Neural cell (in vitro differentiated cells): ENCODE measurements around the gene RIC8B. TPM values are rescaled to one million over a fixed set of nuclear protein-coding genes. Genes with fewer than 3 reads are reported as not detected.

ENCODE experiments used
- H2AFZ ChIP-seq: fragments of 200-600, 300-800 bp; sonication (generic), shearing (Covaris generic); 2 replicates; pipeline ENCODE4 v1.6.0; 2014; ENCODE audit warnings: low read depth, mild to moderate bottlenecking, antibody characterized with exemption, low read length, moderate library complexity
- H3F3A ChIP-seq: fragments of 200-600 bp; shearing (Covaris generic); 2 replicates; pipeline ENCODE4 v1.6.1; 2016; ENCODE audit warnings: mild to moderate bottlenecking, moderate library complexity, mixed read lengths, antibody characterized with exemption, low read length; ENCODE audit not compliant: insufficient read depth, poor library complexity, severe bottlenecking
- H3K27ac ChIP-seq: fragments of 200-600, 300-800 bp; sonication (generic), shearing (Covaris generic); 2 replicates; pipeline ENCODE4 v1.5.1; 2014; ENCODE audit warnings: mild to moderate bottlenecking, low read length, moderate library complexity
- H3K27me3 ChIP-seq: fragments of 300-800, 200-600 bp; sonication (generic), shearing (Covaris generic); 2 replicates; pipeline ENCODE4 v1.6.0; 2014; ENCODE audit warnings: mild to moderate bottlenecking, low read depth, low read length, moderate library complexity; ENCODE audit not compliant: insufficient read depth
- H3K36me3 ChIP-seq: fragments of 300-800, 200-600 bp; sonication (generic), shearing (Covaris generic); 2 replicates; pipeline ENCODE4 v1.5.1; 2014; ENCODE audit warnings: mild to moderate bottlenecking, antibody characterized with exemption, low read length, moderate library complexity; ENCODE audit not compliant: insufficient read depth
- H3K4me2 ChIP-seq: fragments of 300-800, 200-600 bp; sonication (generic), shearing (Covaris generic); 2 replicates; pipeline ENCODE4 v1.6.0; 2014; ENCODE audit warnings: mild to moderate bottlenecking, low read length
- H3K4me3 ChIP-seq: fragments of 300-800, 200-600 bp; sonication (generic), shearing (Covaris generic); 2 replicates; pipeline ENCODE4 v1.5.1; 2014; ENCODE audit warnings: mild to moderate bottlenecking, low read length, moderate library complexity
- H3K79me2 ChIP-seq: fragments of 200-600 bp; shearing (Covaris generic); replicated peaks from 2 replicates; pipeline ENCODE4 v1.6.0; 2014; ENCODE audit warnings: mild to moderate bottlenecking, low read length, moderate library complexity; ENCODE audit not compliant: insufficient read depth
- H3K9ac ChIP-seq: fragments of 300-800, 200-600 bp; sonication (generic), shearing (Covaris generic); 2 replicates; pipeline ENCODE4 v1.6.1; 2016; ENCODE audit warnings: mild to moderate bottlenecking, low read length, mixed read lengths
- H3K9me2 ChIP-seq: fragments of 200-600 bp; shearing (Covaris generic); 2 replicates; pipeline ENCODE4 v1.6.1; 2016; ENCODE audit warnings: mild to moderate bottlenecking, low read length, mixed read lengths; ENCODE audit not compliant: insufficient read depth
- H3K9me3 ChIP-seq: fragments of 200-600, 300-800 bp; sonication (generic), shearing (Covaris generic); 2 replicates; pipeline ENCODE4 v1.6.1; 2016; ENCODE audit warnings: mild to moderate bottlenecking, mixed run types, low read length, moderate library complexity, mixed read lengths
- H4K20me1 ChIP-seq: fragments of 200-600 bp; shearing (Covaris generic); 2 replicates; pipeline ENCODE4 v1.6.1; 2016; ENCODE audit warnings: mild to moderate bottlenecking, mixed run types; ENCODE audit not compliant: insufficient read depth
- EP300 ChIP-seq: fragments of 450-650 bp; conservative IDR thresholded peaks from 2 replicates; pipeline ENCODE4 v1.6.1; 2014; ENCODE audit warnings: antibody characterized with exemption, mild to moderate bottlenecking, moderate library complexity; ENCODE audit not compliant: poor library complexity, severe bottlenecking
- MXI1 ChIP-seq: fragments of 450-650 bp; conservative IDR thresholded peaks from 2 replicates; pipeline ENCODE4 v1.6.1; 2014; ENCODE audit warnings: antibody characterized with exemption, mild to moderate bottlenecking; ENCODE audit not compliant: poor library complexity, severe bottlenecking
- POLR2AphosphoS5 ChIP-seq: IDR thresholded peaks from 2 replicates; pipeline ENCODE4 v1.6.1; 2012
- RAD21 ChIP-seq: fragments of 450-650 bp; conservative IDR thresholded peaks from 2 replicates; pipeline ENCODE4 v1.6.1; 2014; ENCODE audit warnings: antibody characterized with exemption, mild to moderate bottlenecking, moderate library complexity
- SMC3 ChIP-seq: fragments of 450-650 bp; conservative IDR thresholded peaks from 2 replicates; pipeline ENCODE4 v1.6.1; 2014; ENCODE audit warnings: antibody characterized with exemption, mild to moderate bottlenecking, moderate library complexity; ENCODE audit not compliant: poor library complexity
- TAF1 ChIP-seq: IDR thresholded peaks from 2 replicates; pipeline ENCODE4 v1.6.1; 2012; ENCODE audit warnings: low read depth
- polyA plus RNA-seq: library from polyadenylated mRNA; depleted of rRNA; stranded (reverse); fragments of >200 nt; gene quantifications from 2 replicates; pipeline ENCODE4 v1.2.3, GENCODE V29; 2014
- TF ChIP-seq, protein P1 (sequence below): fragments of 450-650 bp; IDR thresholded peaks from 2 replicates; pipeline ENCODE4 v1.5.1; 2014; ENCODE audit warnings: antibody characterized with exemption, mild to moderate bottlenecking, moderate library complexity; ENCODE audit not compliant: poor library complexity, severe bottlenecking
- TF ChIP-seq, protein P2 (sequence below): IDR thresholded peaks from 2 replicates; pipeline ENCODE4 v1.6.1; 2012; ENCODE audit warnings: borderline replicate concordance

The RIC8B gene
- polyA plus RNA-seq, 1 donor from 2014 or later = 30.0 TPM

DNA sequence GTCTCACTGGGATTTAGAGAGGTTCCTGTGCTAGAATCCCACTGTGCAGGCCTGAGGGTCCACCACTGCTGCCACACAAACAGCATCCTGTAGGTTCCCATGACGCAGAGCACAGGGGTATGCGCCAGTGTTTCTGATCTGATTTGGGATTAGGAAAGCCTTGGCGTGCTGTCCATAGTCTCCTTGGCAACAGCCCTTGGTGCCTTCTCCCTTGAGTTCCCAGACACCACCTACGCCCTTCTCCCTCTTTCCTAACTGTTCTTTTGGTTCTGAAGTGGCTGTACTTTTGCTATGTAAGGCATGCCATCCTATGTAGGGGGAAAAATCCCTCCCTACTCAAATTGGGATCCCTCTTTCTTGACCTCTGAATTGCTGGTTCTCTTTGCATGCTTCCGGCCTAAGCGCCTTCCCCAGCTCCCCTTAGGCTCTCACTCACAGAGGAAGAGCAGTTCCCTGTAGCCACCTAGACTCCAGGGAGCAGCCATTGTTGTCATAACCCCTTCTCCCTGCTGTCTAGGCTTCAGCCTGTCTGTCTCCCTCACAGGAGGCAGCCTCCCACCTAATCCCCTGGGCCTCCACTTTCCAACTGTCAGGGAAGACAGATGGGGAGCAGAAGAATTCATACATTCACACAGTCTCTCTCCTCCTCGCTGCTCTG lies 14.8 kb upstream of the RIC8B start:
- H3K4me2 ChIP-seq = no peak overlapping the region
- H3F3A ChIP-seq = no peaks in the 10 kb centered on the region
- H3K9ac ChIP-seq = peak overlapping the region; percentile 20
- H3K9me2 ChIP-seq = no peaks in the 10 kb centered on the region
- peak overlapping the region; percentile 37 for H3K4me3 ChIP-seq
- no peaks in the 10 kb centered on the region for H3K79me2 ChIP-seq
- H4K20me1 ChIP-seq = no peaks in the 10 kb centered on the region
- H3K27ac ChIP-seq = peak overlapping the region; percentile 33
- TF ChIP-seq POLR2AphosphoS5 = no peak
- no peak for TF ChIP-seq EP300
- TF ChIP-seq TAF1 = no peak
- TF ChIP-seq, protein P1, sequence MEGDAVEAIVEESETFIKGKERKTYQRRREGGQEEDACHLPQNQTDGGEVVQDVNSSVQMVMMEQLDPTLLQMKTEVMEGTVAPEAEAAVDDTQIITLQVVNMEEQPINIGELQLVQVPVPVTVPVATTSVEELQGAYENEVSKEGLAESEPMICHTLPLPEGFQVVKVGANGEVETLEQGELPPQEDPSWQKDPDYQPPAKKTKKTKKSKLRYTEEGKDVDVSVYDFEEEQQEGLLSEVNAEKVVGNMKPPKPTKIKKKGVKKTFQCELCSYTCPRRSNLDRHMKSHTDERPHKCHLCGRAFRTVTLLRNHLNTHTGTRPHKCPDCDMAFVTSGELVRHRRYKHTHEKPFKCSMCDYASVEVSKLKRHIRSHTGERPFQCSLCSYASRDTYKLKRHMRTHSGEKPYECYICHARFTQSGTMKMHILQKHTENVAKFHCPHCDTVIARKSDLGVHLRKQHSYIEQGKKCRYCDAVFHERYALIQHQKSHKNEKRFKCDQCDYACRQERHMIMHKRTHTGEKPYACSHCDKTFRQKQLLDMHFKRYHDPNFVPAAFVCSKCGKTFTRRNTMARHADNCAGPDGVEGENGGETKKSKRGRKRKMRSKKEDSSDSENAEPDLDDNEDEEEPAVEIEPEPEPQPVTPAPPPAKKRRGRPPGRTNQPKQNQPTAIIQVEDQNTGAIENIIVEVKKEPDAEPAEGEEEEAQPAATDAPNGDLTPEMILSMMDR = no peak
- no peak for TF ChIP-seq SMC3
- TF ChIP-seq RAD21 = no peak
- H3K36me3 ChIP-seq = no peaks in the 10 kb centered on the region
- no peaks in the 10 kb centered on the region for H3K9me3 ChIP-seq
- H3K27me3 ChIP-seq = no peaks in the 10 kb centered on the region
- peak overlapping the region; percentile 41 for H2AFZ ChIP-seq

DNA sequence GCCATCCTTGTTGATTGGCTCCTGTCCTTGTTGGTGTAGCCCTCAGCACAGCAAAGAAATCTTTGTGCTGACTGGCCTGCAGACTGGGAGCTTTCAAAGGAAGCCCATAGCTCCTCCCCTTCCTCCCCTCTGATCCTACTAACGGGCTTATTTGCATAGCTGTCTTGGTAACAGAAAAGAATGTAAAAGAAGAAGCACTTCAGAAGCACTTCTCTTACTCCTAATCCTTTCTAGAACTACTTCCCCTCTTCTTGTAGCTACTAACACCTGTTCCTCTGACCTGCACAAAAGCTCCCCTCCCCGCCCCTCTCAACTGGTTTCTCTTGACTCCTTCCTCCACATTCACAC lies 14.3 kb upstream of the RIC8B start:
- H3F3A ChIP-seq = no peaks in the 10 kb centered on the region
- peak overlapping the region; percentile 41 for H2AFZ ChIP-seq
- H3K9me2 ChIP-seq = no peaks in the 10 kb centered on the region
- no peaks in the 10 kb centered on the region for H3K79me2 ChIP-seq
- H3K4me3 ChIP-seq = peak overlapping the region; percentile 37
- H3K9me3 ChIP-seq = no peaks in the 10 kb centered on the region
- TF ChIP-seq EP300 = no peak
- TF ChIP-seq TAF1 = no peak
- TF ChIP-seq, protein P1 = no peak
- TF ChIP-seq, protein P2, sequence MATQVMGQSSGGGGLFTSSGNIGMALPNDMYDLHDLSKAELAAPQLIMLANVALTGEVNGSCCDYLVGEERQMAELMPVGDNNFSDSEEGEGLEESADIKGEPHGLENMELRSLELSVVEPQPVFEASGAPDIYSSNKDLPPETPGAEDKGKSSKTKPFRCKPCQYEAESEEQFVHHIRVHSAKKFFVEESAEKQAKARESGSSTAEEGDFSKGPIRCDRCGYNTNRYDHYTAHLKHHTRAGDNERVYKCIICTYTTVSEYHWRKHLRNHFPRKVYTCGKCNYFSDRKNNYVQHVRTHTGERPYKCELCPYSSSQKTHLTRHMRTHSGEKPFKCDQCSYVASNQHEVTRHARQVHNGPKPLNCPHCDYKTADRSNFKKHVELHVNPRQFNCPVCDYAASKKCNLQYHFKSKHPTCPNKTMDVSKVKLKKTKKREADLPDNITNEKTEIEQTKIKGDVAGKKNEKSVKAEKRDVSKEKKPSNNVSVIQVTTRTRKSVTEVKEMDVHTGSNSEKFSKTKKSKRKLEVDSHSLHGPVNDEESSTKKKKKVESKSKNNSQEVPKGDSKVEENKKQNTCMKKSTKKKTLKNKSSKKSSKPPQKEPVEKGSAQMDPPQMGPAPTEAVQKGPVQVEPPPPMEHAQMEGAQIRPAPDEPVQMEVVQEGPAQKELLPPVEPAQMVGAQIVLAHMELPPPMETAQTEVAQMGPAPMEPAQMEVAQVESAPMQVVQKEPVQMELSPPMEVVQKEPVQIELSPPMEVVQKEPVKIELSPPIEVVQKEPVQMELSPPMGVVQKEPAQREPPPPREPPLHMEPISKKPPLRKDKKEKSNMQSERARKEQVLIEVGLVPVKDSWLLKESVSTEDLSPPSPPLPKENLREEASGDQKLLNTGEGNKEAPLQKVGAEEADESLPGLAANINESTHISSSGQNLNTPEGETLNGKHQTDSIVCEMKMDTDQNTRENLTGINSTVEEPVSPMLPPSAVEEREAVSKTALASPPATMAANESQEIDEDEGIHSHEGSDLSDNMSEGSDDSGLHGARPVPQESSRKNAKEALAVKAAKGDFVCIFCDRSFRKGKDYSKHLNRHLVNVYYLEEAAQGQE = no peak
- no peak for TF ChIP-seq RAD21
- TF ChIP-seq POLR2AphosphoS5 = no peak
- no peak for TF ChIP-seq MXI1
- TF ChIP-seq SMC3 = no peak
- no peaks in the 10 kb centered on the region for H3K27me3 ChIP-seq
- H3K36me3 ChIP-seq = no peaks in the 10 kb centered on the region
- peak overlapping the region; percentile 20 for H3K9ac ChIP-seq
- H3K27ac ChIP-seq = peak overlapping the region; percentile 33
- H4K20me1 ChIP-seq = no peaks in the 10 kb centered on the region
- H3K4me2 ChIP-seq = no peak overlapping the region
